Measurements from ENCODE around the gene NKX2-2. TPM values are rescaled to one million over a fixed set of nuclear protein-coding genes. Genes with fewer than 3 reads are reported as not detected.

Gene NKX2-2
- polyA plus RNA-seq, 1 experiment = not detected

DNA sequence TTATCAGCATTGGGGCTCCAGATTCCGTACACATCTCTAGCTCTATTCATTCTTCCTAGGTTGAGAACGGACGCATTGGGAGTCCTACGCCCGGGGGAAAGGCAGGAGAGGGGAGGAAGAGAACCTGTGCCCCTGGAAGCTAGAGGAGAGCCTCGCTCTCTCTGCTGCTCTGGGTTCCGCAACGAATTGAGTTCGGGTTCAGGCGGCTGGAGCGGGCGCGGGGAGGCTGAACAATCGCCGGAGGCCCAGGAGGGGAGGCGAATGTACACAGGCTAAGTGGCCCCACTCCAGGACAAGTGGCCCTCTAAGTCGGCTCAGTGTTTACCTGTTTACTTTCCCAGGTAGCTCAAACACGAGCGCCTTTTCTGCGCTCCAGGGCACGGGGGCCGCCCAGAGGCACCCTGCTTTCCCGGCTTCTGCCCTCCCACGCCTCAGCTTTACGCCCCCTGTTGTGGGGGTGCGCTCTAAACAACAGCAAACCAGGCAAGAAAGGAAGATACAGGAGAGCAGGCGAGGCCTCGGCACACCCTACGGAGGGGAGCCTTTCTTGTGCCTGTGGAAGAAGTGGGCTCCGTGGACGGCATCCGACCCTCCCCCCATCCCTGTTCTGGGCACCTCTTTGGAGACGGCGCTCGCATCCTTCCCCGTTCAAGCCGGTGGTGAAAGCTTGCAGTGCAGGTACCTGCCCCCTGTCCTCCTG lies 4.6 kb upstream of the NKX2-2 start:
- Histone ChIP-seq H3K4me3 (ENCODE audit: low read depth, low read length) (no peak overlapping the region), H3K27me3 (ENCODE audit: control insufficient read depth, insufficient read depth, low read length) (peaks cover 88% of the 10 kb centered on the region), H3K9me3 (ENCODE audit: control insufficient read depth, insufficient read depth, low read length) (peaks cover 4% of the 10 kb centered on the region; the same call in 1 of the 2 replicates), H3K27ac (ENCODE audit: low read depth, low read length) (no peak overlapping the region)
- TF ChIP-seq, protein P1, sequence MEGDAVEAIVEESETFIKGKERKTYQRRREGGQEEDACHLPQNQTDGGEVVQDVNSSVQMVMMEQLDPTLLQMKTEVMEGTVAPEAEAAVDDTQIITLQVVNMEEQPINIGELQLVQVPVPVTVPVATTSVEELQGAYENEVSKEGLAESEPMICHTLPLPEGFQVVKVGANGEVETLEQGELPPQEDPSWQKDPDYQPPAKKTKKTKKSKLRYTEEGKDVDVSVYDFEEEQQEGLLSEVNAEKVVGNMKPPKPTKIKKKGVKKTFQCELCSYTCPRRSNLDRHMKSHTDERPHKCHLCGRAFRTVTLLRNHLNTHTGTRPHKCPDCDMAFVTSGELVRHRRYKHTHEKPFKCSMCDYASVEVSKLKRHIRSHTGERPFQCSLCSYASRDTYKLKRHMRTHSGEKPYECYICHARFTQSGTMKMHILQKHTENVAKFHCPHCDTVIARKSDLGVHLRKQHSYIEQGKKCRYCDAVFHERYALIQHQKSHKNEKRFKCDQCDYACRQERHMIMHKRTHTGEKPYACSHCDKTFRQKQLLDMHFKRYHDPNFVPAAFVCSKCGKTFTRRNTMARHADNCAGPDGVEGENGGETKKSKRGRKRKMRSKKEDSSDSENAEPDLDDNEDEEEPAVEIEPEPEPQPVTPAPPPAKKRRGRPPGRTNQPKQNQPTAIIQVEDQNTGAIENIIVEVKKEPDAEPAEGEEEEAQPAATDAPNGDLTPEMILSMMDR (IDR thresholded peaks at IDR 0.05; ENCODE audit: low read depth, low read length) = no peak
- ChIA-PET CTCF (interaction anchor here (1.2 to 1.6 kb wide), 2 partner anchors 53 to 283 kb away, joined by 3 to 6 read pairs; no protein-coding TSS in a partner anchor), POLR2A (interaction anchor here (0.6 kb wide), 1 partner anchor 213 kb away, joined by 3 read pairs; no protein-coding TSS in a partner anchor)
- DNase-seq (ENCODE audit: low read depth, low spot score) = no peak

DNA sequence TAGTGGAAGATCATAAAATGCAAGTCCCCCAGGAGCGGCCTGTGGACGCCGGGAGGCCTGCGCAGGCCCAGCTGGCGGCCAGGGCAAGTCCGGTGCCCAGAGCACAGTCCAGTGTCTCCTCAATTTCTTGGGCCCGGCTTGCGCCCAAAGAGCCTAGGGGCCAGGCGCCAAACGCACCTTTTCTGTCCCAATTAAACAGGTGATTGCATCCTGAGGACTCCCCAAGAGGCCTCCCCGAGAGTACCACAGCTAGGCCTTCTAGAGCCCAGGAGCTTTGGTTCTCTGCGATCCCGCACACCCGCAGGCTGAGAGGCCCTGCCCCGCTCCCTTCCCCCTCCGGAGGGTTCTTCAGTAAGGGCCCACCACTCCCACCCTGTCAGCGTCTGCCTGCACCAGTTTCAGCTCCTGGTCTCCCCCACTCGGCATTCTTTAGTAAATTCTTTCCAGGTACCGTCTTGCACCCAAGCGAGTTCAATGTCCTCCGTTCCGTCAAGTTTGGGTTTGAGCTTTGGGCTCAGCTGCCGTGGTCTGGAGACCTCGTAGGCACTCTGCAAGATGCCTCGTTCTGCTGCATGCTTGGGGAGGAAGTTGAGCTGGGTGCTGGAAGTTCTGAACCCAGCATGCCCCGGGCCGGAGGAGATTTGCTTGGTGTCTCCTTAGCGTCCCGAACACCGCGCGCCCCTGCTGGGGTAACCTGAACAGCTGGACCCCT lies 3.9 kb upstream of the NKX2-2 start:
- Histone ChIP-seq H3K4me3 (ENCODE audit: low read depth, low read length) (no peak overlapping the region), H3K27ac (ENCODE audit: low read depth, low read length) (no peak overlapping the region), H3K27me3 (ENCODE audit: control insufficient read depth, insufficient read depth, low read length) (peaks cover 88% of the 10 kb centered on the region), H3K9me3 (ENCODE audit: control insufficient read depth, insufficient read depth, low read length) (peaks cover 4% of the 10 kb centered on the region; the same call in 1 of the 2 replicates)
- POLR2A ChIA-PET = no interaction called here
- TF ChIP-seq, protein P1 (IDR thresholded peaks at IDR 0.05; ENCODE audit: low read depth, low read length) = no peak
- DNase-seq (ENCODE audit: low read depth, low spot score) = no peak
- CTCF ChIA-PET = interaction anchor here (1.2 to 1.6 kb wide), 2 partner anchors 54 to 282 kb away, joined by 3 to 6 read pairs; no protein-coding TSS in a partner anchor

DNA sequence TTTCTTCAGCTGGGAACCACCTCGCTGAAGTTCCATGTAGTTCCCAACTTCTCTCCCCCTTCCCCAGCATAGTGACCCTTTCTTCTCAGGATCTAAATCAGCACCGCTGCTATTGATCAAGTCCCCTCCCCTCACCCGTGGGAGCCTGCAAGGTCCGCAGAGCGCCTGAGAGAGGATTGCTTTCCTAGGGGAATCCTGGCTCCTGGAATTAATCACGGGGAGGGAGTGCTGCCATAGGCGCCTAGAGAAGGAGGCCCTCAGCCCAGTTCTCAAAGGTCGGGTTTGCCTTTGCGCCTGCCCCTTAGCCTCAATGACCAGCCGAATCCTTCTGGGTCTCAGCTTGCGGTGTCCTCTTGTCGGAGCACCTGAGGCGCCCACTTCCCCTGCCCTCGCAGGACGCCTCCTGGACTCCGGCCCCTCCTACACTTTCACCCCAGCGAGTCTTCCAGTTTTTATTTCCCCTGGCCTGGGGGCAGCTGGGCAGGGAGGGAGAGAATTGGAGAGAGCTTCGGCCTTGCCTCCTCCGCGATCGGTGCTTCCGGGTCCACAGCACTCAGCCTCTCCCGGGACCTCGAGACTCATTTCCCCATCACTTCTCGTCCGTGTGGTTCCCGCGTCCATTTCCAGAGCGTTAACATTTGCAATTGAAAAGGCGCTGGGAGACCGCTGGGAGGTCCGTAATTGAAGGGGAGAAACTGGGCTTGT lies 3.1 kb upstream of the NKX2-2 start:
- CTCF ChIA-PET = interaction anchor here (0.6 to 1.6 kb wide), 3 partner anchors 54 to 657 kb away, joined by 3 to 6 read pairs (median 3); no protein-coding TSS in a partner anchor
- Histone ChIP-seq H3K4me3 (ENCODE audit: low read depth, low read length) (no peak overlapping the region), H3K27ac (ENCODE audit: low read depth, low read length) (no peak overlapping the region), H3K9me3 (ENCODE audit: control insufficient read depth, insufficient read depth, low read length) (peaks cover 6% of the 10 kb centered on the region; the same call in 1 of the 2 replicates), H3K27me3 (ENCODE audit: control insufficient read depth, insufficient read depth, low read length) (peaks cover 93% of the 10 kb centered on the region)
- POLR2A ChIA-PET = no interaction called here
- no peak for DNase-seq (ENCODE audit: low read depth, low spot score)
- TF ChIP-seq, protein P1 (IDR thresholded peaks at IDR 0.05; ENCODE audit: low read depth, low read length) = no peak

DNA sequence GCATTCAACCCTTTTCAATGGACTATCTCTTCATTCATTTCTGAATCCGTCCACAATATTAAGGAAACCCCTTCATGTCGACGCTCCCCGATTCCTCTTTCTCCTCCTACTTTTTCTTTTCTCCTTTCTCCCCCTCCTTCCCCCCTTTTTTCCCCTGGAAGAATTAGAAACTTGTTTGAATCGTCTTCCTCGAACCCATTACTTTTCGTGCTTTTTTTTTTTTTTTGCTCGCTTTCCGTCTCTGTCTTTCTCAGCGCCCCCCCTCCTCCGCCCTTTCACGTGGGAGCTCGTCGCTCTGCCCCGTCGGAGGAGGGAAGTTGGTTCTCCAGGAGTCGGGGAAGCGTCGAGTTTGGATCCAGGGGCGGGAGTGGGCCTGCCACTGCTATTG lies 2.3 kb upstream of the NKX2-2 start:
- Histone ChIP-seq H3K4me3 (ENCODE audit: low read depth, low read length) (no peak overlapping the region), H3K27me3 (ENCODE audit: control insufficient read depth, insufficient read depth, low read length) (peaks cover 96% of the 10 kb centered on the region), H3K9me3 (ENCODE audit: control insufficient read depth, insufficient read depth, low read length) (peaks cover 11% of the 10 kb centered on the region; the same call in 1 of the 2 replicates), H3K27ac (ENCODE audit: low read depth, low read length) (no peak overlapping the region)
- ChIA-PET POLR2A (no interaction called here), CTCF (interaction anchor here (0.6 to 3.3 kb wide), 3 partner anchors 9 to 656 kb away, joined by 3 to 19 read pairs (median 3); no protein-coding TSS in a partner anchor)
- no peak for DNase-seq (ENCODE audit: low read depth, low spot score)
- TF ChIP-seq, protein P1 (IDR thresholded peaks at IDR 0.05; ENCODE audit: low read depth, low read length) = no peak
